Measurements from ENCODE around the gene TMPRSS4.

GRCh38 chr11:118155776-118156530 is 79.1 kb downstream of the TMPRSS4 start:
- TF ChIP-seq, protein P1, sequence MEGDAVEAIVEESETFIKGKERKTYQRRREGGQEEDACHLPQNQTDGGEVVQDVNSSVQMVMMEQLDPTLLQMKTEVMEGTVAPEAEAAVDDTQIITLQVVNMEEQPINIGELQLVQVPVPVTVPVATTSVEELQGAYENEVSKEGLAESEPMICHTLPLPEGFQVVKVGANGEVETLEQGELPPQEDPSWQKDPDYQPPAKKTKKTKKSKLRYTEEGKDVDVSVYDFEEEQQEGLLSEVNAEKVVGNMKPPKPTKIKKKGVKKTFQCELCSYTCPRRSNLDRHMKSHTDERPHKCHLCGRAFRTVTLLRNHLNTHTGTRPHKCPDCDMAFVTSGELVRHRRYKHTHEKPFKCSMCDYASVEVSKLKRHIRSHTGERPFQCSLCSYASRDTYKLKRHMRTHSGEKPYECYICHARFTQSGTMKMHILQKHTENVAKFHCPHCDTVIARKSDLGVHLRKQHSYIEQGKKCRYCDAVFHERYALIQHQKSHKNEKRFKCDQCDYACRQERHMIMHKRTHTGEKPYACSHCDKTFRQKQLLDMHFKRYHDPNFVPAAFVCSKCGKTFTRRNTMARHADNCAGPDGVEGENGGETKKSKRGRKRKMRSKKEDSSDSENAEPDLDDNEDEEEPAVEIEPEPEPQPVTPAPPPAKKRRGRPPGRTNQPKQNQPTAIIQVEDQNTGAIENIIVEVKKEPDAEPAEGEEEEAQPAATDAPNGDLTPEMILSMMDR (IDR thresholded peaks at IDR 0.05; ENCODE audit: low read length) = no peak
- no peak for TF ChIP-seq EZH2 (IDR thresholded peaks at IDR 0.05; ENCODE audit: borderline replicate concordance, low read length)
